ENCODE results near the gene PARP12. TPM values are rescaled to one million over a fixed set of nuclear protein-coding genes. Genes with fewer than 3 reads are reported as not detected.

Gene PARP12
- total and polyA plus RNA-seq, 9 of the 15 experiments (the other 6 are each of a cell fraction or from before 2014, with no cell fraction given) = 4.6 to 40.4 (median 23.5) TPM

DNA sequence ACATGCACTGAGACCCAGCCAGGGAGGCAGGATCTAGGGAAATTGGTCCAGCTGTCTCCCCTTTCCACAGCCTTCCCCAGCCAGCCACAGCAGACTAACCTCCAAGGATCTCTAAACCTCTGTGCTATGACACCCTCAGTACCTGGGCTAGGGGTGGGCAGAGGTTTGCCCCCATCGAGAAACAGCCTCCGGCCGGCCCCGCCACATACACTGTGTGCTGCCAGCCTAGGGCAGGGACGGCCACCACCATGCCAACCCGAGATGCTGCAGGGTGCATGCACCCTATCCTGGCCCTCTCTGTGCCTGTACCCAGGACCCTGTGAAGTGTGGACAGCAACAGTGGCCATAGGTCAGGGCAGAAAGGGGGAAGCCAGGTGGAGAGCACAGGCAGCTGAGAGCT, 58.1 kb downstream of the PARP12 start (continued):
- TF ChIP-seq, protein P1, sequence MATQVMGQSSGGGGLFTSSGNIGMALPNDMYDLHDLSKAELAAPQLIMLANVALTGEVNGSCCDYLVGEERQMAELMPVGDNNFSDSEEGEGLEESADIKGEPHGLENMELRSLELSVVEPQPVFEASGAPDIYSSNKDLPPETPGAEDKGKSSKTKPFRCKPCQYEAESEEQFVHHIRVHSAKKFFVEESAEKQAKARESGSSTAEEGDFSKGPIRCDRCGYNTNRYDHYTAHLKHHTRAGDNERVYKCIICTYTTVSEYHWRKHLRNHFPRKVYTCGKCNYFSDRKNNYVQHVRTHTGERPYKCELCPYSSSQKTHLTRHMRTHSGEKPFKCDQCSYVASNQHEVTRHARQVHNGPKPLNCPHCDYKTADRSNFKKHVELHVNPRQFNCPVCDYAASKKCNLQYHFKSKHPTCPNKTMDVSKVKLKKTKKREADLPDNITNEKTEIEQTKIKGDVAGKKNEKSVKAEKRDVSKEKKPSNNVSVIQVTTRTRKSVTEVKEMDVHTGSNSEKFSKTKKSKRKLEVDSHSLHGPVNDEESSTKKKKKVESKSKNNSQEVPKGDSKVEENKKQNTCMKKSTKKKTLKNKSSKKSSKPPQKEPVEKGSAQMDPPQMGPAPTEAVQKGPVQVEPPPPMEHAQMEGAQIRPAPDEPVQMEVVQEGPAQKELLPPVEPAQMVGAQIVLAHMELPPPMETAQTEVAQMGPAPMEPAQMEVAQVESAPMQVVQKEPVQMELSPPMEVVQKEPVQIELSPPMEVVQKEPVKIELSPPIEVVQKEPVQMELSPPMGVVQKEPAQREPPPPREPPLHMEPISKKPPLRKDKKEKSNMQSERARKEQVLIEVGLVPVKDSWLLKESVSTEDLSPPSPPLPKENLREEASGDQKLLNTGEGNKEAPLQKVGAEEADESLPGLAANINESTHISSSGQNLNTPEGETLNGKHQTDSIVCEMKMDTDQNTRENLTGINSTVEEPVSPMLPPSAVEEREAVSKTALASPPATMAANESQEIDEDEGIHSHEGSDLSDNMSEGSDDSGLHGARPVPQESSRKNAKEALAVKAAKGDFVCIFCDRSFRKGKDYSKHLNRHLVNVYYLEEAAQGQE (IDR thresholded peaks at IDR 0.05; ENCODE audit: borderline replicate concordance) = 0 out of 2 replicates have a peak, but pooled peaks have one; percentile 17
- TF ChIP-seq, protein P1 (CRISPR knock-in tag; IDR thresholded peaks at IDR 0.05; ENCODE audit: low read depth) = no peak
- TF ChIP-seq ZNF583 (CRISPR knock-in tag; IDR thresholded peaks at IDR 0.05) (no peak), TGIF2 (CRISPR knock-in tag; IDR thresholded peaks at IDR 0.05) (no peak), SRSF1 (IDR thresholded peaks at IDR 0.05; ENCODE audit: low read depth, low read length) (no peak), ZNF444 (CRISPR knock-in tag; IDR thresholded peaks at IDR 0.05) (no peak), MECOM (CRISPR knock-in tag; IDR thresholded peaks at IDR 0.05) (no peak), BRCA1 (IDR thresholded peaks at IDR 0.05) (no peak), BRCA1 (CRISPR knock-in tag; IDR thresholded peaks at IDR 0.05) (no peak)
- TF ChIP-seq, protein P2, sequence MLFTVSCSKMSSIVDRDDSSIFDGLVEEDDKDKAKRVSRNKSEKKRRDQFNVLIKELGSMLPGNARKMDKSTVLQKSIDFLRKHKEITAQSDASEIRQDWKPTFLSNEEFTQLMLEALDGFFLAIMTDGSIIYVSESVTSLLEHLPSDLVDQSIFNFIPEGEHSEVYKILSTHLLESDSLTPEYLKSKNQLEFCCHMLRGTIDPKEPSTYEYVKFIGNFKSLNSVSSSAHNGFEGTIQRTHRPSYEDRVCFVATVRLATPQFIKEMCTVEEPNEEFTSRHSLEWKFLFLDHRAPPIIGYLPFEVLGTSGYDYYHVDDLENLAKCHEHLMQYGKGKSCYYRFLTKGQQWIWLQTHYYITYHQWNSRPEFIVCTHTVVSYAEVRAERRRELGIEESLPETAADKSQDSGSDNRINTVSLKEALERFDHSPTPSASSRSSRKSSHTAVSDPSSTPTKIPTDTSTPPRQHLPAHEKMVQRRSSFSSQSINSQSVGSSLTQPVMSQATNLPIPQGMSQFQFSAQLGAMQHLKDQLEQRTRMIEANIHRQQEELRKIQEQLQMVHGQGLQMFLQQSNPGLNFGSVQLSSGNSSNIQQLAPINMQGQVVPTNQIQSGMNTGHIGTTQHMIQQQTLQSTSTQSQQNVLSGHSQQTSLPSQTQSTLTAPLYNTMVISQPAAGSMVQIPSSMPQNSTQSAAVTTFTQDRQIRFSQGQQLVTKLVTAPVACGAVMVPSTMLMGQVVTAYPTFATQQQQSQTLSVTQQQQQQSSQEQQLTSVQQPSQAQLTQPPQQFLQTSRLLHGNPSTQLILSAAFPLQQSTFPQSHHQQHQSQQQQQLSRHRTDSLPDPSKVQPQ (CRISPR knock-in tag; IDR thresholded peaks at IDR 0.05; ENCODE audit: borderline replicate concordance) = no peak
- TF ChIP-seq, protein P3, sequence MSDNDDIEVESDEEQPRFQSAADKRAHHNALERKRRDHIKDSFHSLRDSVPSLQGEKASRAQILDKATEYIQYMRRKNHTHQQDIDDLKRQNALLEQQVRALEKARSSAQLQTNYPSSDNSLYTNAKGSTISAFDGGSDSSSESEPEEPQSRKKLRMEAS (CRISPR knock-in tag; IDR thresholded peaks at IDR 0.05) = peak; percentile 45
- TF ChIP-seq, protein P4, sequence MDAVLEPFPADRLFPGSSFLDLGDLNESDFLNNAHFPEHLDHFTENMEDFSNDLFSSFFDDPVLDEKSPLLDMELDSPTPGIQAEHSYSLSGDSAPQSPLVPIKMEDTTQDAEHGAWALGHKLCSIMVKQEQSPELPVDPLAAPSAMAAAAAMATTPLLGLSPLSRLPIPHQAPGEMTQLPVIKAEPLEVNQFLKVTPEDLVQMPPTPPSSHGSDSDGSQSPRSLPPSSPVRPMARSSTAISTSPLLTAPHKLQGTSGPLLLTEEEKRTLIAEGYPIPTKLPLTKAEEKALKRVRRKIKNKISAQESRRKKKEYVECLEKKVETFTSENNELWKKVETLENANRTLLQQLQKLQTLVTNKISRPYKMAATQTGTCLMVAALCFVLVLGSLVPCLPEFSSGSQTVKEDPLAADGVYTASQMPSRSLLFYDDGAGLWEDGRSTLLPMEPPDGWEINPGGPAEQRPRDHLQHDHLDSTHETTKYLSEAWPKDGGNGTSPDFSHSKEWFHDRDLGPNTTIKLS (IDR thresholded peaks at IDR 0.05; ENCODE audit: borderline replicate concordance, low read depth) = no peak
- TF ChIP-seq, protein P5, sequence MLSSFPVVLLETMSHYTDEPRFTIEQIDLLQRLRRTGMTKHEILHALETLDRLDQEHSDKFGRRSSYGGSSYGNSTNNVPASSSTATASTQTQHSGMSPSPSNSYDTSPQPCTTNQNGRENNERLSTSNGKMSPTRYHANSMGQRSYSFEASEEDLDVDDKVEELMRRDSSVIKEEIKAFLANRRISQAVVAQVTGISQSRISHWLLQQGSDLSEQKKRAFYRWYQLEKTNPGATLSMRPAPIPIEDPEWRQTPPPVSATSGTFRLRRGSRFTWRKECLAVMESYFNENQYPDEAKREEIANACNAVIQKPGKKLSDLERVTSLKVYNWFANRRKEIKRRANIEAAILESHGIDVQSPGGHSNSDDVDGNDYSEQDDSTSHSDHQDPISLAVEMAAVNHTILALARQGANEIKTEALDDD (IDR thresholded peaks at IDR 0.05) = no peak
- TF ChIP-seq, protein P6, sequence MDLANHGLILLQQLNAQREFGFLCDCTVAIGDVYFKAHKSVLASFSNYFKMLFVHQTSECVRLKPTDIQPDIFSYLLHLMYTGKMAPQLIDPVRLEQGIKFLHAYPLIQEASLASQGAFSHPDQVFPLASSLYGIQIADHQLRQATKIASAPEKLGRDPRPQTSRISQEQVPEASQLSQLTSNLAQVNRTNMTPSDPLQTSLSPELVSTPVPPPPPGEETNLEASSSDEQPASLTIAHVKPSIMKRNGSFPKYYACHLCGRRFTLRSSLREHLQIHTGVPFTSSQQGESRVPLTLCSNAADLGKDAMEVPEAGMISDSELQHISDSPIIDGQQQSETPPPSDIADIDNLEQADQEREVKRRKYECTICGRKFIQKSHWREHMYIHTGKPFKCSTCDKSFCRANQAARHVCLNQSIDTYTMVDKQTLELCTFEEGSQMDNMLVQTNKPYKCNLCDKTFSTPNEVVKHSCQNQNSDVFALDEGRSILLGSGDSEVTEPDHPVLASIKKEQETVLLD (IDR thresholded peaks at IDR 0.05) = no peak

Data from K562 (cell line).